Measurements from ENCODE around the gene SLC5A6.

DNA sequence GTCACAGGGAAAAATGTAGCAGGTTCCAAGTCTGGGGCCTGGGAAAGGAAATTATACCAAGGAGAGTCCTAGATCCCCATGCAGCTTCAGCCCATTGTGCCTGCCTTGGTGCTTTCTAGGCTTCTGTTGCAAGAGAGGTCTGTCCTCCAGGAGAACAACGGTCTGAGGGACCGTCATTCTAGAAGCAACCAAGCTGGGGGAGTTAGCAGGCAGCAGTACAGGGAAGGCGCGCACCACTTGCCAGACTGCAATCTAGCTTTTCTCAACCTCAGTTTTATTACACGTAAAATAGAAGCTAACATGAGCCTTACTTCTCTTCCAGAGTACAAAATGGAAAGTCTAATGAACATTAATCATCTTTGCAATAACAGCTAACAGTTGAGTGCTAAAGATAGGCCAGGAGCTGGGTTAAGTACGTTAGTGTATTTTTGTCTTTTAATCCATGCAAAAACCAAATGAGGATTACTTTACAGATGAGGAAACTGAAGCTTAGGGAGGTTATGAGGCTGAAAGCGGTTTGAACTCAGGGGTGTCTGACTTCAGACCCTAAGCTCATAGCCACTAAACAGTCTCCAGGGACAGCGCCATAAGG is 61.3 kb downstream of the SLC5A6 start:
- TF ChIP-seq, protein P1, sequence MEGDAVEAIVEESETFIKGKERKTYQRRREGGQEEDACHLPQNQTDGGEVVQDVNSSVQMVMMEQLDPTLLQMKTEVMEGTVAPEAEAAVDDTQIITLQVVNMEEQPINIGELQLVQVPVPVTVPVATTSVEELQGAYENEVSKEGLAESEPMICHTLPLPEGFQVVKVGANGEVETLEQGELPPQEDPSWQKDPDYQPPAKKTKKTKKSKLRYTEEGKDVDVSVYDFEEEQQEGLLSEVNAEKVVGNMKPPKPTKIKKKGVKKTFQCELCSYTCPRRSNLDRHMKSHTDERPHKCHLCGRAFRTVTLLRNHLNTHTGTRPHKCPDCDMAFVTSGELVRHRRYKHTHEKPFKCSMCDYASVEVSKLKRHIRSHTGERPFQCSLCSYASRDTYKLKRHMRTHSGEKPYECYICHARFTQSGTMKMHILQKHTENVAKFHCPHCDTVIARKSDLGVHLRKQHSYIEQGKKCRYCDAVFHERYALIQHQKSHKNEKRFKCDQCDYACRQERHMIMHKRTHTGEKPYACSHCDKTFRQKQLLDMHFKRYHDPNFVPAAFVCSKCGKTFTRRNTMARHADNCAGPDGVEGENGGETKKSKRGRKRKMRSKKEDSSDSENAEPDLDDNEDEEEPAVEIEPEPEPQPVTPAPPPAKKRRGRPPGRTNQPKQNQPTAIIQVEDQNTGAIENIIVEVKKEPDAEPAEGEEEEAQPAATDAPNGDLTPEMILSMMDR (tag by site-specific recombination; IDR thresholded peaks at IDR 0.05): no peak
- TF ChIP-seq ZNF560 (tag by site-specific recombination; IDR thresholded peaks at IDR 0.05; ENCODE audit: borderline replicate concordance) (no peak), ZEB2 (tag by site-specific recombination; IDR thresholded peaks at IDR 0.05) (no peak)
- TF ChIP-seq, protein P2, sequence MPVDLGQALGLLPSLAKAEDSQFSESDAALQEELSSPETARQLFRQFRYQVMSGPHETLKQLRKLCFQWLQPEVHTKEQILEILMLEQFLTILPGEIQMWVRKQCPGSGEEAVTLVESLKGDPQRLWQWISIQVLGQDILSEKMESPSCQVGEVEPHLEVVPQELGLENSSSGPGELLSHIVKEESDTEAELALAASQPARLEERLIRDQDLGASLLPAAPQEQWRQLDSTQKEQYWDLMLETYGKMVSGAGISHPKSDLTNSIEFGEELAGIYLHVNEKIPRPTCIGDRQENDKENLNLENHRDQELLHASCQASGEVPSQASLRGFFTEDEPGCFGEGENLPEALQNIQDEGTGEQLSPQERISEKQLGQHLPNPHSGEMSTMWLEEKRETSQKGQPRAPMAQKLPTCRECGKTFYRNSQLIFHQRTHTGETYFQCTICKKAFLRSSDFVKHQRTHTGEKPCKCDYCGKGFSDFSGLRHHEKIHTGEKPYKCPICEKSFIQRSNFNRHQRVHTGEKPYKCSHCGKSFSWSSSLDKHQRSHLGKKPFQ (tag by site-specific recombination; IDR thresholded peaks at IDR 0.05): no peak
- TF ChIP-seq, protein P3, sequence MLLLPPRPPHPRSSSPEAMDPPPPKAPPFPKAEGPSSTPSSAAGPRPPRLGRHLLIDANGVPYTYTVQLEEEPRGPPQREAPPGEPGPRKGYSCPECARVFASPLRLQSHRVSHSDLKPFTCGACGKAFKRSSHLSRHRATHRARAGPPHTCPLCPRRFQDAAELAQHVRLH (tag by site-specific recombination; IDR thresholded peaks at IDR 0.05): no peak
